ENCODE measurements around the gene GLTPD2. TPM values are rescaled to one million over a fixed set of nuclear protein-coding genes. Genes with fewer than 3 reads are reported as not detected.

GLTPD2 gene
- total RNA-seq, 2 donors from 2014 or later: not detected

- ATAC-seq (no peak), DNase-seq (ENCODE audit: low spot score in 2 of 2) (no peak)
- H3K36me3 Mint-ChIP-seq: no peaks in the 10 kb centered on the region
- H3K27ac Mint-ChIP-seq: peak overlapping the region; percentile 47 to 87
- no peaks in the 10 kb centered on the region for H3K9me3 Mint-ChIP-seq
Observed at GRCh38 chr17:4790705-4791088, 1.9 kb downstream of the GLTPD2 start.

GRCh38 chr17:4795168-4795567 lies 6.4 kb downstream of the GLTPD2 start:
- H3K36me3 Mint-ChIP-seq: peaks cover 9 to 10% of the 10 kb centered on the region in 2 donors
- DNase-seq (ENCODE audit: low spot score in 2 of 2): no peak
- peak overlapping the region; percentile 94 to 99 for H3K27ac Mint-ChIP-seq
- H3K9me3 Mint-ChIP-seq: no peaks in the 10 kb centered on the region
- ATAC-seq: no peak

GRCh38 chr17:4796552-4796920 lies 7.8 kb downstream of the GLTPD2 start:
- peak overlapping the region; percentile 94 to 99 for H3K27ac Mint-ChIP-seq
- H3K36me3 Mint-ChIP-seq: peaks cover 9 to 10% of the 10 kb centered on the region in 2 donors
- peak; percentile 36 to 43 for ATAC-seq
- no peaks in the 10 kb centered on the region for H3K9me3 Mint-ChIP-seq
- DNase-seq (ENCODE audit: low spot score in 2 of 2): peak in 1 of 2 donors; percentile 34

GRCh38 chr17:4800462-4801196 lies 11.9 kb downstream of the GLTPD2 start:
- DNase-seq (ENCODE audit: low spot score in 2 of 2) (no peak), ATAC-seq (peak in 1 of 2 donors; percentile 65)
- Mint-ChIP-seq H3K36me3 (peaks cover 9 to 10% of the 10 kb centered on the region in 2 donors), H3K9me3 (no peaks in the 10 kb centered on the region), H3K27ac (peak overlapping the region; percentile 29 to 42)

- DNase-seq (ENCODE audit: low spot score in 2 of 2) (no peak), ATAC-seq (no peak)
- H3K36me3 Mint-ChIP-seq: no peaks in the 10 kb centered on the region
- H3K27ac Mint-ChIP-seq: peak within 1 kb of the TSS; percentile 3 to 42
- H3K9me3 Mint-ChIP-seq: no peaks in the 10 kb centered on the region
Observed at GRCh38 chr17:4802228-4802627, 13.5 kb downstream of the GLTPD2 start, which contains the start of gene C17orf114. TSS of gene C17orf114 (minus strand) at chr17:4802328.

GRCh38 chr17:4806456-4806776 lies 17.7 kb downstream of the GLTPD2 start:
- ATAC-seq (no peak), DNase-seq (ENCODE audit: low spot score in 2 of 2) (no peak)
- Mint-ChIP-seq H3K36me3 (no peaks in the 10 kb centered on the region), H3K27ac (peak overlapping the region in 1 of 2 donors; percentile 72), H3K9me3 (no peaks in the 10 kb centered on the region)

- no peaks in the 10 kb centered on the region for H3K36me3 Mint-ChIP-seq
- ATAC-seq (peak; percentile 99), DNase-seq (ENCODE audit: low spot score in 2 of 2) (peak; percentile 87 to 94)
- no peaks in the 10 kb centered on the region for H3K9me3 Mint-ChIP-seq
- H3K27ac Mint-ChIP-seq: peak within 1 kb of the TSS; percentile 28 to 81
Observed at GRCh38 chr17:4806777-4807604, 18.2 kb downstream of the GLTPD2 start, which contains the start of gene PLD2. TSS of gene PLD2 (plus strand) at chr17:4807152. CDS start at chr17:4807773, 621 bp downstream.

GRCh38 chr17:4807605-4808377 lies 19.0 kb downstream of the GLTPD2 start:
- ATAC-seq (no peak), DNase-seq (ENCODE audit: low spot score in 2 of 2) (no peak)
- H3K36me3 Mint-ChIP-seq: no peaks in the 10 kb centered on the region
- peak overlapping the region; percentile 28 to 81 for H3K27ac Mint-ChIP-seq
- H3K9me3 Mint-ChIP-seq: no peaks in the 10 kb centered on the region

- Mint-ChIP-seq H3K36me3 (no peaks in the 10 kb centered on the region), H3K9me3 (no peaks in the 10 kb centered on the region), H3K27ac (peak overlapping the region; percentile 28 to 45)
- DNase-seq (ENCODE audit: low spot score in 2 of 2) (no peak), ATAC-seq (no peak)
Observed at GRCh38 chr17:4808378-4808767, 19.6 kb downstream of the GLTPD2 start.

- no peaks in the 10 kb centered on the region for H3K9me3 Mint-ChIP-seq
- ATAC-seq: no peak
- no peaks in the 10 kb centered on the region for H3K36me3 Mint-ChIP-seq
- no peak overlapping the region for H3K27ac Mint-ChIP-seq
- no peak for DNase-seq (ENCODE audit: low spot score in 2 of 2)
Observed at GRCh38 chr17:4810696-4811290, 22.0 kb downstream of the GLTPD2 start.

- no peaks in the 10 kb centered on the region for H3K9me3 Mint-ChIP-seq
- no peak overlapping the region for H3K27ac Mint-ChIP-seq
- no peaks in the 10 kb centered on the region for H3K36me3 Mint-ChIP-seq
- ATAC-seq (no peak), DNase-seq (ENCODE audit: low spot score in 2 of 2) (no peak)
Observed at GRCh38 chr17:4811471-4811870, 22.7 kb downstream of the GLTPD2 start.

- ATAC-seq: no peak
- H3K36me3 Mint-ChIP-seq: no peaks in the 10 kb centered on the region
- no peak for DNase-seq (ENCODE audit: low spot score in 2 of 2)
- no peaks in the 10 kb centered on the region for H3K9me3 Mint-ChIP-seq
- H3K27ac Mint-ChIP-seq: no peak overlapping the region
Observed at GRCh38 chr17:4812690-4813089, 23.9 kb downstream of the GLTPD2 start.

GRCh38 chr17:4815043-4815675 lies 26.4 kb downstream of the GLTPD2 start:
- Mint-ChIP-seq H3K27ac (peak overlapping the region in 1 of 2 donors; percentile 33), H3K36me3 (no peaks in the 10 kb centered on the region), H3K9me3 (no peaks in the 10 kb centered on the region)
- DNase-seq (ENCODE audit: low spot score in 2 of 2): no peak
- no peak for ATAC-seq

GRCh38 chr17:4816826-4817225 lies 28.1 kb downstream of the GLTPD2 start:
- Mint-ChIP-seq H3K36me3 (no peaks in the 10 kb centered on the region), H3K9me3 (no peaks in the 10 kb centered on the region), H3K27ac (no peak overlapping the region)
- DNase-seq (ENCODE audit: low spot score in 2 of 2): no peak
- ATAC-seq: no peak

GRCh38 chr17:4818276-4818675 lies 29.5 kb downstream of the GLTPD2 start:
- DNase-seq (ENCODE audit: low spot score in 2 of 2) (no peak), ATAC-seq (no peak)
- no peaks in the 10 kb centered on the region for H3K9me3 Mint-ChIP-seq
- no peaks in the 10 kb centered on the region for H3K36me3 Mint-ChIP-seq
- H3K27ac Mint-ChIP-seq: no peak overlapping the region

- H3K9me3 Mint-ChIP-seq: no peaks in the 10 kb centered on the region
- H3K27ac Mint-ChIP-seq: no peak overlapping the region
- DNase-seq (ENCODE audit: low spot score in 2 of 2) (no peak), ATAC-seq (no peak)
- H3K36me3 Mint-ChIP-seq: no peaks in the 10 kb centered on the region
Observed at GRCh38 chr17:4822835-4823234, 34.1 kb downstream of the GLTPD2 start.
